CD14-positive monocyte (primary cell): ENCODE measurements around the gene RAB35. TPM values are rescaled to one million over a fixed set of nuclear protein-coding genes. Genes with fewer than 3 reads are reported as not detected.
A peak's percentile ranks its signal among the peaks of the same experiment; 100 is the strongest.

ENCODE experiments used
- DNase-seq, 3 donors: peaks; one replicate each; pipeline ENCODE4 v3.0.0-alpha.2; 2011 to 2022
- H2AFZ ChIP-seq: 2 replicates; pipeline ENCODE4 v1.6.0; 2012; ENCODE audit warnings: mild to moderate bottlenecking, low read depth, low read length, inconsistent platforms; ENCODE audit not compliant: insufficient read depth, poor library complexity, severe bottlenecking
- H3K27ac ChIP-seq, 2 donors: 1 replicate in 1 of 2; 2 replicates in 1 of 2; pipeline ENCODE4 v1.5.1; 2012 to 2013; ENCODE audit warnings: low read length in 2 of 2, control low read depth in 1 of 2, inconsistent platforms in 1 of 2, low read depth in 1 of 2, mild to moderate bottlenecking in 1 of 2
- H3K27me3 ChIP-seq, 2 donors: one replicate each; pipeline versions ENCODE4 v1.6.0 to v1.6.1; 2011 to 2013; ENCODE audit warnings: low read length in 2 of 2; ENCODE audit not compliant: control insufficient read depth in 2 of 2, insufficient read depth in 2 of 2
- H3K36me3 ChIP-seq, 2 donors: replicated peaks in 1 of 2; 1 replicate in 1 of 2; 2 replicates in 1 of 2; pipeline versions ENCODE4 v1.5.1 to v1.6.1; 2012 to 2013; ENCODE audit warnings: low read length in 2 of 2, control low read depth in 1 of 2, inconsistent platforms in 1 of 2, mild to moderate bottlenecking in 1 of 2; ENCODE audit not compliant: insufficient read depth in 2 of 2, control insufficient read depth in 1 of 2
- H3K4me1 ChIP-seq, 2 donors: 1 replicate in 1 of 2; 2 replicates in 1 of 2; pipeline versions ENCODE4 v1.5.1 to v1.6.1; 2012 to 2013; ENCODE audit warnings: low read length in 2 of 2, control low read depth in 1 of 2, inconsistent platforms in 1 of 2, mild to moderate bottlenecking in 1 of 2, moderate library complexity in 1 of 2; ENCODE audit not compliant: insufficient read depth in 2 of 2, control insufficient read depth in 1 of 2
- H3K4me2 ChIP-seq: replicated peaks from 2 replicates; pipeline ENCODE3; 2012; ENCODE audit warnings: low read length, moderate library complexity, mild to moderate bottlenecking; ENCODE audit not compliant: poor library complexity, severe bottlenecking; ENCODE audit errors: extremely low read depth
- H3K4me3 ChIP-seq, 3 experiments: fragments of 200-600 bp in 1 of 3; sonication (generic) in 1 of 3; replicated peaks in 1 of 3; 1 replicate in 2 of 3; 2 replicates in 1 of 3; pipeline ENCODE4 v1.5.1; 2011 to 2013; ENCODE audit warnings: low read length in 3 of 3, mild to moderate bottlenecking in 3 of 3, control low read depth in 2 of 3, low read depth in 2 of 3, inconsistent platforms in 1 of 3, moderate library complexity in 1 of 3
- H3K79me2 ChIP-seq: 2 replicates; pipeline ENCODE4 v1.6.0; 2012; ENCODE audit warnings: mild to moderate bottlenecking, control low read depth, inconsistent platforms, low read length, moderate library complexity; ENCODE audit not compliant: insufficient read depth
- H3K9ac ChIP-seq: 2 replicates; pipeline ENCODE4 v1.6.0; 2017; ENCODE audit warnings: low read length, mild to moderate bottlenecking; ENCODE audit not compliant: insufficient read depth, poor library complexity, severe bottlenecking
- H3K9me3 ChIP-seq, 2 donors: replicated peaks in 1 of 2; 1 replicate in 1 of 2; 2 replicates in 1 of 2; pipeline versions ENCODE4 v1.5.1 to v1.6.1; 2012 to 2013; ENCODE audit warnings: low read length in 2 of 2, control low read depth in 1 of 2; ENCODE audit not compliant: control insufficient read depth in 1 of 2, insufficient read depth in 1 of 2
- H4K20me1 ChIP-seq: 2 replicates; pipeline ENCODE4 v1.6.0; 2012; ENCODE audit warnings: mild to moderate bottlenecking, low read length, control low read depth, moderate library complexity; ENCODE audit not compliant: insufficient read depth
- H3K27ac Mint-ChIP-seq, 7 donors: one replicate each; pipeline ENCODE4 v1.8.0; 2020; ENCODE audit warnings: mild to moderate bottlenecking in 7 of 7, mixed read lengths in 7 of 7, moderate library complexity in 6 of 7, inconsistent platforms in 2 of 7
- H3K27me3 Mint-ChIP-seq, 3 donors: one replicate each; pipeline ENCODE4 v1.8.0; 2021 to 2022; ENCODE audit warnings: low read depth in 3 of 3, mild to moderate bottlenecking in 3 of 3, mixed read lengths in 3 of 3, moderate library complexity in 3 of 3, inconsistent platforms in 1 of 3
- H3K36me3 Mint-ChIP-seq, 2 donors: one replicate each; pipeline ENCODE4 v1.8.0; 2020; ENCODE audit warnings: mixed read lengths in 2 of 2, inconsistent platforms in 1 of 2, mild to moderate bottlenecking in 1 of 2
- H3K4me1 Mint-ChIP-seq: one replicate; pipeline ENCODE4 v1.8.0; 2020; ENCODE audit warnings: mild to moderate bottlenecking, mixed read lengths
- H3K4me3 Mint-ChIP-seq, 2 donors: one replicate each; pipeline ENCODE4 v1.8.0; 2020; ENCODE audit warnings: mild to moderate bottlenecking in 2 of 2, mixed read lengths in 2 of 2, moderate library complexity in 1 of 2
- H3K9me3 Mint-ChIP-seq, 7 donors: one replicate each; pipeline ENCODE4 v1.8.0; 2020 to 2022; ENCODE audit warnings: mixed read lengths in 7 of 7, mild to moderate bottlenecking in 6 of 7, moderate library complexity in 6 of 7, inconsistent platforms in 2 of 7
- WGBS: methylation state at CpG from one replicate; pipeline ENCODE4 v1.1.5; 2013; ENCODE audit warnings: missing lambda C conversion rate; ENCODE audit not compliant: insufficient coverage; 5-methylcytosine and 5-hydroxymethylcytosine counted together
- intact Hi-C, 2 donors: fragments of 100-400 bp; cut with micrococcal nuclease; formaldehyde crosslinking; loops; one replicate each; pipeline versions ENCODE4 v1.15.0 to v1.15.1; 2023
- polyA plus RNA-seq, 3 donors: library from polyadenylated mRNA; depleted of rRNA in 1 of 3; unstranded in 2 of 3; stranded (reverse) in 1 of 3; fragments of 300-500 nt in 2 of 3; fragments of >200 nt in 1 of 3; fragmentation: Illumina TruSeq in 2 of 3; gene quantifications; 1 replicate in 2 of 3; 2 replicates in 1 of 3; pipeline ENCODE4 v1.2.3, GENCODE V29; 2012 to 2021
- TF ChIP-seq, protein P1 (sequence below): fragments of 200-600 bp; IDR thresholded peaks from one replicate; pipeline ENCODE4 v1.8.0; 2022; ENCODE audit warnings: antibody characterized with exemption, mild to moderate bottlenecking

The RAB35 gene
- polyA plus RNA-seq, 3 donors = 20.4 to 27.3 (median 21.6) TPM

DNA sequence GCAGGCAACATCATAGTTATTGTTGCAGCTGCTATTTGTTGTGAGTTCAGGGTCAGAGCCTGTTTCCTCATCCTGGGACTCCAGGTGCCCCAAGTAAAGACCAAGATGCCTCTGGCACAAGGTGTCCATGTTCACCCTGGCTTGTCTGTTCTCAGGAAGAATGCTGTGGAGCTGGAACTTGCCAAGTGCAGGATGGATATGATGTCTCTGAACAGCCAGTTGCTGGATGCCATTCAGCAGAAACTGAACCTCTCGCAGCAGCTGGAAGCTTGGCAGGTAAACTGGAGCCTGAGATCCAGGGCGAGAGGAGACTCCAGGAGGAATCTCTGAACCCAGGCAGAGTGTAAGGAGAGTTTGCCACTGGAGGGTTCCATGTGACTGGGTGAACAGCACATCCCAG lies 26.8 kb downstream of the RAB35 start:
- intact Hi-C loops = loop anchor here in 1 of 2 donors (5.0 kb wide), 2 partner anchors 33 to 113 kb away; partner anchors contain the start of gene RPLP0

DNA sequence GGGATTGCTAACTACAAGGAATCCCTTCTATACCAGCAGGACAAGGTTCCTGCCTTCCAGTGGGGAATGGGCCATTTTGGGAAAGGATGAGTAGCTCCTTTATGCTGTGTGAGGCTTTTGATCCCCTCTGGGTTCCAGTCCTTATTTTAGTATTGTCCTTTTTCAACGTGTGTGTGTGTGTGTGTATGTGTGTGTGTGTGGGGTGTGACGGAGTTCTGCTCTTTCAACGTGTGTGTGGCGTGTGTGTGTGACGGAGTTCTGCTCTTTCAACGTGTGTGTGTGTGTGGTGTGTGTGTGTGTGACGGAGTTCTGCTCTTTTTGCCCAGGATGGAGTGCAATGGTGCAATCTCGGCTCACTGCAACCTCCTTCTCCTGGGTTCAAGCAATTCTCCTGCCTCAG lies 27.4 kb downstream of the RAB35 start:
- Histone ChIP-seq H3K4me2 (no peak overlapping the region), H3K79me2 (no peaks in the 10 kb centered on the region), H3K4me1 (peaks cover 15% of the 10 kb centered on the region in 2 donors), H3K9me3 (no peaks in the 10 kb centered on the region), H3K36me3 (peaks cover 0 to 6% of the 10 kb centered on the region in 2 donors), H3K27me3 (no peaks in the 10 kb centered on the region), H3K4me3 (no peak overlapping the region), H2AFZ (no peak overlapping the region), H4K20me1 (peaks cover 21% of the 10 kb centered on the region), H3K27ac (no peak overlapping the region), H3K9ac (no peak overlapping the region)
- no peaks in the 10 kb centered on the region for H3K9me3 Mint-ChIP-seq
- peaks cover 14% of the 10 kb centered on the region for H3K4me1 Mint-ChIP-seq
- TF ChIP-seq, protein P1, sequence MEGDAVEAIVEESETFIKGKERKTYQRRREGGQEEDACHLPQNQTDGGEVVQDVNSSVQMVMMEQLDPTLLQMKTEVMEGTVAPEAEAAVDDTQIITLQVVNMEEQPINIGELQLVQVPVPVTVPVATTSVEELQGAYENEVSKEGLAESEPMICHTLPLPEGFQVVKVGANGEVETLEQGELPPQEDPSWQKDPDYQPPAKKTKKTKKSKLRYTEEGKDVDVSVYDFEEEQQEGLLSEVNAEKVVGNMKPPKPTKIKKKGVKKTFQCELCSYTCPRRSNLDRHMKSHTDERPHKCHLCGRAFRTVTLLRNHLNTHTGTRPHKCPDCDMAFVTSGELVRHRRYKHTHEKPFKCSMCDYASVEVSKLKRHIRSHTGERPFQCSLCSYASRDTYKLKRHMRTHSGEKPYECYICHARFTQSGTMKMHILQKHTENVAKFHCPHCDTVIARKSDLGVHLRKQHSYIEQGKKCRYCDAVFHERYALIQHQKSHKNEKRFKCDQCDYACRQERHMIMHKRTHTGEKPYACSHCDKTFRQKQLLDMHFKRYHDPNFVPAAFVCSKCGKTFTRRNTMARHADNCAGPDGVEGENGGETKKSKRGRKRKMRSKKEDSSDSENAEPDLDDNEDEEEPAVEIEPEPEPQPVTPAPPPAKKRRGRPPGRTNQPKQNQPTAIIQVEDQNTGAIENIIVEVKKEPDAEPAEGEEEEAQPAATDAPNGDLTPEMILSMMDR = no peak
- peaks cover 5 to 17% (median 15%) of the 10 kb centered on the region in 3 donors for H3K27me3 Mint-ChIP-seq
- intact Hi-C loops = loop anchor here in 1 of 2 donors (5.0 kb wide), 2 partner anchors 33 to 113 kb away; partner anchors contain the start of gene RPLP0
- peak overlapping the region in 1 of 2 donors; percentile 57 for H3K4me3 Mint-ChIP-seq
- DNase-seq = peak in 2 of 3 donors; percentile 18 to 28
- H3K36me3 Mint-ChIP-seq = peaks cover 8 to 11% of the 10 kb centered on the region in 2 donors
- WGBS = 4% methylated on average over 5 of the region's 8 CpGs
- H3K27ac Mint-ChIP-seq = peak overlapping the region in 3 of 7 donors; percentile 4 to 16 (median 8)

More for the DNA sequence above, 26.8 kb downstream of the RAB35 start:
- peaks cover 14% of the 10 kb centered on the region for H3K4me1 Mint-ChIP-seq
- Histone ChIP-seq H3K27ac (no peak overlapping the region), H3K36me3 (peaks cover 4 to 13% of the 10 kb centered on the region in 2 donors), H3K4me2 (no peak overlapping the region), H3K4me3 (no peak overlapping the region), H3K79me2 (no peaks in the 10 kb centered on the region), H3K9ac (no peak overlapping the region), H2AFZ (no peak overlapping the region), H4K20me1 (peaks cover 28% of the 10 kb centered on the region), H3K27me3 (no peaks in the 10 kb centered on the region), H3K9me3 (no peaks in the 10 kb centered on the region), H3K4me1 (peaks cover 15% of the 10 kb centered on the region in 2 donors)
- H3K9me3 Mint-ChIP-seq = no peaks in the 10 kb centered on the region
- 100% methylated on average over 2 of the region's 2 CpGs for WGBS
- no peak overlapping the region for H3K4me3 Mint-ChIP-seq
- peaks cover 13 to 15% of the 10 kb centered on the region in 2 donors for H3K36me3 Mint-ChIP-seq
- DNase-seq = peak in 1 of 3 donors; percentile 3
- peaks cover 5 to 16% (median 15%) of the 10 kb centered on the region in 3 donors for H3K27me3 Mint-ChIP-seq
- TF ChIP-seq, protein P1 = no peak
- peak overlapping the region in 2 of 7 donors; percentile 18 to 40 for H3K27ac Mint-ChIP-seq
